Right lobe of liver (tissue), 4 donors: ENCODE data around the gene CBLL1.

Source experiments
- CTCF ChIP-seq, 4 donors: fragments of 200-600 bp in 3 of 4; fragments of 450-650 bp in 1 of 4; IDR thresholded peaks; one replicate each; pipeline versions ENCODE4 v1.5.1 to v1.8.0; 2016 to 2022; ENCODE audit warnings: antibody characterized with exemption in 4 of 4, mild to moderate bottlenecking in 2 of 4
- POLR2A ChIP-seq: fragments of 450-650 bp; IDR thresholded peaks from one replicate; pipeline ENCODE4 v1.6.1; 2017; ENCODE audit warnings: antibody characterized with exemption, mild to moderate bottlenecking
- donor health status: DM: no; HTN: no; CAD: no.
- donor health status: DM: no; HTN: no; CAD: no.
- donor health status: DM: no; HTN: yes; CAD: no.

- TF ChIP-seq POLR2A (no peak), CTCF (IDR thresholded peaks at IDR 0.05) (no peak)
These were observed 31.9 kb upstream of the CBLL1 start for GRCh38 chr7:107712025-107712424.
